ENCODE data around the gene CCDC40.

The CCDC40 gene

GRCh38 chr17:80104321-80104955 is 68.0 kb downstream of the CCDC40 start:
- DNase-seq (ENCODE audit: low read depth, low spot score), result no peak
- H3K4me3 ChIP-seq (ENCODE audit: low read depth, low read length), result no peak overlapping the region
- CTCF ChIA-PET, result interaction anchor here (0.6 to 1.1 kb wide), 2 partner anchors 18 to 96 kb away, joined by 3 read pairs; no protein-coding TSS in a partner anchor
- POLR2A ChIA-PET, result no interaction called here
- no peak for TF ChIP-seq CTCF (IDR thresholded peaks at IDR 0.05; ENCODE audit: insufficient read depth, low read length, missing control alignments)

- POLR2A ChIA-PET, result no interaction called here
- no peak for DNase-seq (ENCODE audit: low read depth, low spot score)
- CTCF ChIA-PET, result interaction anchor here (1.1 kb wide), 1 partner anchor 18 kb away, joined by 3 read pairs; no protein-coding TSS in a partner anchor
- no peak for TF ChIP-seq CTCF (IDR thresholded peaks at IDR 0.05; ENCODE audit: insufficient read depth, low read length, missing control alignments)
- H3K4me3 ChIP-seq (ENCODE audit: low read depth, low read length), result no peak overlapping the region
These were observed 68.5 kb downstream of the CCDC40 start for GRCh38 chr17:80104956-80105375.

GRCh38 chr17:80105762-80106161 is 69.3 kb downstream of the CCDC40 start:
- CTCF ChIA-PET, result no interaction called here

GRCh38 chr17:80106176-80106575 is 69.7 kb downstream of the CCDC40 start:
- ChIA-PET POLR2A (no interaction called here), CTCF (interaction anchor here (0.7 kb wide), 1 partner anchor 24 kb away, joined by 3 read pairs; no protein-coding TSS in a partner anchor)
- TF ChIP-seq CTCF (IDR thresholded peaks at IDR 0.05; ENCODE audit: insufficient read depth, low read length, missing control alignments), result no peak
- H3K4me3 ChIP-seq (ENCODE audit: low read depth, low read length), result no peak overlapping the region
- DNase-seq (ENCODE audit: low read depth, low spot score), result no peak

More at GRCh38 chr17:80105762-80106161, 69.3 kb downstream of the CCDC40 start:
- no peak for DNase-seq (ENCODE audit: low read depth, low spot score)
- POLR2A ChIA-PET, result no interaction called here
- no peak overlapping the region for H3K4me3 ChIP-seq (ENCODE audit: low read depth, low read length)
- TF ChIP-seq CTCF (IDR thresholded peaks at IDR 0.05; ENCODE audit: insufficient read depth, low read length, missing control alignments), result no peak

- POLR2A ChIA-PET, result no interaction called here
- no peak for DNase-seq (ENCODE audit: low read depth, low spot score)
- CTCF ChIA-PET, result interaction anchor here (0.6 to 0.7 kb wide), 2 partner anchors 16 to 24 kb away, joined by 3 read pairs; no protein-coding TSS in a partner anchor
- no peak for TF ChIP-seq CTCF (IDR thresholded peaks at IDR 0.05; ENCODE audit: insufficient read depth, low read length, missing control alignments)
- no peak overlapping the region for H3K4me3 ChIP-seq (ENCODE audit: low read depth, low read length)
These were observed 70.3 kb downstream of the CCDC40 start for GRCh38 chr17:80106751-80107150.

- no peak overlapping the region for H3K4me3 ChIP-seq (ENCODE audit: low read depth, low read length)
- DNase-seq (ENCODE audit: low read depth, low spot score), result no peak
- CTCF ChIA-PET, result interaction anchor here (0.6 to 1.4 kb wide), 2 partner anchors 15 to 25 kb away, joined by 3 read pairs; no protein-coding TSS in a partner anchor
- TF ChIP-seq CTCF (IDR thresholded peaks at IDR 0.05; ENCODE audit: insufficient read depth, low read length, missing control alignments), result no peak
- POLR2A ChIA-PET, result no interaction called here
These were observed 71.0 kb downstream of the CCDC40 start for GRCh38 chr17:80107231-80108021.

All from AG04449 (cell line).